SIG-M5 (cell line): Measurements from ENCODE around the gene CEP170.

Experiments
- DNase-seq: peaks from one replicate; lab custom pipeline; 2025; lab: John Stamatoyannopoulos, UW

Gene CEP170

GRCh38 chr1:243254927-243255790 is at the start of gene CEP170:
Gene CEP170, minus strand, starts transcription at chr1:243255281. Its CDS starts 30,001 bp downstream, at chr1:243225280.
- DNase-seq, result peak; percentile 97

DNA sequence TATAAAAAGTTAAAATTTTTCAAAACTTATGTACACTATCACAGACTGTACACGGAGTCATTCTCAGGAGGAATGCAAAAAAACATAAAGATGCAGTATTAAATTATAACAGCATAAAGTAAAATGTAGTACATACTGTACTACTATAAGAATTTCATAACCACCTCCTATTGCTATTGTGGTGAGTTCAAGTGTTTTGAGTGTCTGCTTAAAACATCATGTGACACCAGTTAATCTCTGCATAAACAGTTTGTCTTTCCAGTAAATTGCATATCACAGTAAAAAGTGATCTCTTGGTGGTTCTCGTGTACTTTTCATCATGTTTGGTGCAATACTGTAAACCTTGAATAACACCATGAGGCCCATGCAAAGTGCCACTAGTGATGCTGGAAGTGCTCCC is 46.0 kb upstream of the CEP170 start:
- no peak for DNase-seq

DNA sequence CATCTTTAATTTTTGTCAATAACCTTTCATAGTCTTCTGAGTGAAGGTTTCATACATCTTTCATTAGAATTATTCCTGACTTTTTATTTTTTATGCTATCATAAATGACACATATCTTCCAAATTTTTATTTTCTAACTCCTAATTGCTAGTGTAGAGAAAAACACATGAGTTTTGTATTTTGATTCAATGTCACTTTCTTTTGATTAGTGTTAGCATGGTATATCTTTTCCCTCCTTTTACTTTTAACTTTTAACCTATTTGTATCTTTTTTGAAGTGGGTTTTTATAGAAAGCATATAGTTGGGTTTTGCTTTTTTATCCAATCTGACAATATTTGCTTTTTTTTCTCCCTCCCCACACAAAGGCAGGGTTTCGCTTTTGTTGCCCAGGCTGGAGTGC is 44.0 kb upstream of the CEP170 start:
- no peak for DNase-seq

- DNase-seq, result no peak
Measured at GRCh38 chr1:243294723-243295121, 39.6 kb upstream of the CEP170 start.

- no peak for DNase-seq
Measured at GRCh38 chr1:243293941-243294722, 39.1 kb upstream of the CEP170 start.

GRCh38 chr1:243292117-243292516 is 37.0 kb upstream of the CEP170 start:
- no peak for DNase-seq

DNA sequence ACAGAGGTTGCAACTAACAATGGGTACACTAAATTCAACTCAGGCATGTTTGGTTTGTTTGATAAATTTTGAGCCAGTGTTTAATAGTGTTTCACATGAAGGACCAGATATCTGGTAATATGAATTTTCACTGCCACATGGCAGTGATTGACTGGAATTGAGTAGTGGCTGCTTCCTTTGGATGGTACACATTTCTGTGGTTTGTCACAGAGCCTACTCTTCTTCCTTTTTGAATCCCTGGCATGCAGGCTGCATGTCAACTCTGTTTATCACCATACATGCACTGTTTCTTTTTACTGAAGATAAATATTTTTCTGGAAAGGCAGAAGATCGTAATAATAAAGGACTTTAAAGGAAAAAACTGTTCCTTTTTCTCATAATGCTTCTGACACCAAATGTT is 36.2 kb upstream of the CEP170 start:
- no peak for DNase-seq

GRCh38 chr1:243288062-243288461 is 33.0 kb upstream of the CEP170 start:
- DNase-seq, result no peak

GRCh38 chr1:243287652-243288051 is 32.6 kb upstream of the CEP170 start:
- DNase-seq, result peak; percentile 96

DNA sequence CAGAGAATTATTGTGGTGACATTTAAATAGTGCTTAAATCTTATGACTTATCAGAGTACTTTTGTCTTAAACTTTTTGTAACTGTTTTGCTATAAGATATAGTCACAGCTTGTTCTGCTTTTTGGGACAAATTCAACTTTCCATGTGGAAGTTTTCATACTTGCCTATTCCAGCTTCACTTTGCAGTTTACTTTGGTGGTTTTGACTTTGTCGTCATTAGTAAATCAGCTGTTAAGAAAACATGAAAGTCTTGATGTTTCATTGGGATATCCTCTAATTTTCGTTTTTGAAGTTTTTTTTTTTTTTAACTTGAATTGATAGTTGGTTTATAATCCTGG is 32.0 kb upstream of the CEP170 start:
- DNase-seq, result no peak

- no peak for DNase-seq
Measured at GRCh38 chr1:243286409-243287122, 31.5 kb upstream of the CEP170 start.

DNA sequence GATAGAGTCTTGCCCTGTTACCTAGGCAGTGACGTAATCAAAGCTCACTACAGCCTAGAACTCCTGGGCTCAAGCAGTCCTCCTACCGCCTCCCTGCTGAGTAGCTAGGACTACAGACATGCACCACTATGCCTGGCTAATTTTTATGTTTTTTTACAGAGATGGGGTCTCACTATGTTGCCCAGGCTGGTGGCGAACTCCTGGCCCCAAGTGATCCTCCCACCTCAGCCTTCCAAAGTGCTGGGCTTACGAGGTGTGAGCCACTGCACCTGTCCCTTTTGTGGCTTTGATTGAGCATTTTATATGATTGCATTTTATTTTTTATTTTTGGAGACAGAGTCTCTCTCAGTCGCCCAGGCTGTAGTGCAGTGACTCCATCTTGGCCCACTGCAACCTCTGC is 26.6 kb upstream of the CEP170 start:
- DNase-seq, result no peak

GRCh38 chr1:243280571-243281129 is 25.6 kb upstream of the CEP170 start:
- no peak for DNase-seq

GRCh38 chr1:243275316-243275715 is 20.2 kb upstream of the CEP170 start:
- DNase-seq, result no peak

DNA sequence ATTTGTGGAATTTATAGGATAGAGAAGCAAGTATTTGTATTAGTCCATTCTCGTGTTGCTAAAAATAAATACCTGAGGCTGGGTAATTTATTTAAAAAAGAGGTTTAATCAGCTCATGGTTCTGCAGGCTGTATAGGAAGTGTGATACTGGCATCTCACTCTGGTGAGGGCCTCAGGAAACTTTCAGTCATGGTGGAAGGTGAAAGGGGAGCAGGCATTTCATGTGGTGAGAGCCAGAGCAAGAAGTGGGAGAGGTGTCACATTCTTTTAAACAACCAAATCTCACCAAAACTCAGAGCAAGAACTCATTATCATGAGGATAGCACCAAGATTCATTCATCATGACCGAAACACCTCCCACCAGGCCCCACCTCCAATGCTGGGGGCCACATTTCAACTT is 18.9 kb upstream of the CEP170 start:
- no peak for DNase-seq

GRCh38 chr1:243273506-243273905 is 18.4 kb upstream of the CEP170 start:
- DNase-seq, result no peak

- DNase-seq, result no peak
Measured at GRCh38 chr1:243272401-243272800, 17.3 kb upstream of the CEP170 start.

DNA sequence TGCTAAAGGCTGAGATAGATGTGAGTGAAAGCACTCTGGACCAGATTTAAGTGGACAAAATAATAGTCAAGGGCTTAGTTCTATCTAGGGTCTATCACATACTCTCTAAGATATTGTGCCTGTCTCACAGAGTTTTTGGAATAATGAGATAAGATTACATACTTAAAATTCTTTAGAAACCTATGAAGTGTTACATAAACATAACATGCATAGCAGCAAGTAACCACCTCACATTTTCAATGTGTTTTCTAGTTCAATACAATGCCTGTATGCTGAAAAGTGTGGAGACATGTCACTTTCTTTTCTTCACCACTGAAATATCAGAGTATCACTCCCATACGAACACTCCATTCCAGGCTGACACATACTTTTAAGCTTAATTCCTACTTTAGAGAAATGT is 16.9 kb upstream of the CEP170 start:
- no peak for DNase-seq

DNA sequence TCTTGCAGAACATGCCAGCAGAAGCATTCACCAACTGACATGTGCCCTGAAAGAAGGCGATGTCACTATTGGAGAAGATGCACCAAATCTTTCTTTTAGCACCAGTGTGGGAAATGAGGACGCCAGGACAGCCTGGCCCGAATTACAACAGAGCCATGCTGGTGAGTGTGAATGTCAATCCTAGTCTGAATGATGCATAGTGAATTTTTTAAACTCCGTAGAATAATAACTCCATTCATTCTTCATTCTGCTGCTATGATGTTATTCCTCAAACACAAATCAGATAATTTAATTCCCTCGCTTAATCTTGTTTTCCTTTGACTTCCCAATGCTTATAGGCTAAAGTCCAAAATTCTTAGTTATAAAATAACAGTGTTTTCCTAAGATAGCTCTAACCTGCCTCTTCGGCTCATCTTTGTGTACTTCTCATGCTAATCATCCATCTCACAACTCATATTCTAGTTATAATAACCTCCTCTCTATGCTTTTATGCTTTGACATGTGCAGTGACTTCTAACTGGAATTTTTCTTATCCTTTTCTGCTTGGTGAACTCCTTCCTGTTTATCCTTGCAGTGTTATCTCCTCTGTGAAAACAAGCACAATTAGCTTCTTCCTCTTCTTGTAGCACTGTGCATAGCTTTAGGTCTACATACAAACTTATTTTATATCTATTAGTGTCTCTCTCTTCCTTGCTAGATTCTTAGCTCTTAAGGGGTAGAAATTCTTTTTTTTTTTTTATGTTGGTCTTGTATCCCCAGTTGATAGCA is 15.2 kb upstream of the CEP170 start:
- DNase-seq, result no peak

DNA sequence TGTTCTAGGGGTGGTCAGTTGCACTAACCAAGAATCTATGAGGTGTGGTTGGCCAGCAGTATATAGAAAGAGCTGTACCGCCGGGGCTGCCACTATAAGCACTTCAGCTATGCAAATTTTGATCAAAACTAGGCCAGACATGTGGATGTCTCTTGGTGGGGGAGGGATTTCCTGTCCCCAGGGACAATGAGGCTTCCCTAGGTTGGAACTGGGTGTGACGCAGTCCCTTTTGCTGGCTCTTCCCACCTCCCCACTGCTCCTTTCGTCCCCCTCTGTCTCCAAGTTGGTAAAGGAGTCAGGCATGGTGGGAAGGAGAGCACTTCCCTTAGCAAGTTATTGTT is 14.3 kb upstream of the CEP170 start:
- DNase-seq, result no peak

- no peak for DNase-seq
Measured at GRCh38 chr1:243268751-243269460, 13.8 kb upstream of the CEP170 start.
